Measurements from ENCODE around the gene LRIG1.

The LRIG1 gene

DNA sequence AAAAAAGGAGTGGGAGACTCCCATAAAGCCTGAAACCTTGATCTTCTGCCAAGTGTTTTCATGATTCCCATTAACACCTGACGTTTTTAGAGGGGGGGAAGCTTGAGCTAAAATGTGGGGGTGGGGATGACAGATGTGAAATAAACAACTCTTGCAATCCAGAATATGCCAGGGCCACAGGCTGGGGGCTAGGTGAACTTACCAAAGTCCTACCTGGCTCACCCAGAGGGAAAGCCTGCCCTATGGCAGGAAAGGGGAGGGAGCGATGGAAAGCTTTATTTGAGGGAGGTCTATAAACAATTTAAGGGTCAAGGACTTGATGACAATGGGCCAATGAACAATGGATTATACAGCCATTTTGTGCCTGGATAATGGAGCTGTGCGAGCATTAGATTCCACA is 108.3 kb downstream of the LRIG1 start:
- Mint-ChIP-seq H3K9me3 (peaks cover 4% of the 10 kb centered on the region), H3K4me1 (peaks cover 34% of the 10 kb centered on the region), H3K4me3 (no peak overlapping the region), H3K27ac (no peak overlapping the region), H3K27me3 (ENCODE audit: low read depth) (no peaks in the 10 kb centered on the region), H3K36me3 (ENCODE audit: low read depth) (peaks cover 74% of the 10 kb centered on the region)
- TF ChIP-seq, protein P1, sequence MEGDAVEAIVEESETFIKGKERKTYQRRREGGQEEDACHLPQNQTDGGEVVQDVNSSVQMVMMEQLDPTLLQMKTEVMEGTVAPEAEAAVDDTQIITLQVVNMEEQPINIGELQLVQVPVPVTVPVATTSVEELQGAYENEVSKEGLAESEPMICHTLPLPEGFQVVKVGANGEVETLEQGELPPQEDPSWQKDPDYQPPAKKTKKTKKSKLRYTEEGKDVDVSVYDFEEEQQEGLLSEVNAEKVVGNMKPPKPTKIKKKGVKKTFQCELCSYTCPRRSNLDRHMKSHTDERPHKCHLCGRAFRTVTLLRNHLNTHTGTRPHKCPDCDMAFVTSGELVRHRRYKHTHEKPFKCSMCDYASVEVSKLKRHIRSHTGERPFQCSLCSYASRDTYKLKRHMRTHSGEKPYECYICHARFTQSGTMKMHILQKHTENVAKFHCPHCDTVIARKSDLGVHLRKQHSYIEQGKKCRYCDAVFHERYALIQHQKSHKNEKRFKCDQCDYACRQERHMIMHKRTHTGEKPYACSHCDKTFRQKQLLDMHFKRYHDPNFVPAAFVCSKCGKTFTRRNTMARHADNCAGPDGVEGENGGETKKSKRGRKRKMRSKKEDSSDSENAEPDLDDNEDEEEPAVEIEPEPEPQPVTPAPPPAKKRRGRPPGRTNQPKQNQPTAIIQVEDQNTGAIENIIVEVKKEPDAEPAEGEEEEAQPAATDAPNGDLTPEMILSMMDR (IDR thresholded peaks at IDR 0.05; ENCODE audit: unreplicated experiment in 3 of 3) = no peak

DNA sequence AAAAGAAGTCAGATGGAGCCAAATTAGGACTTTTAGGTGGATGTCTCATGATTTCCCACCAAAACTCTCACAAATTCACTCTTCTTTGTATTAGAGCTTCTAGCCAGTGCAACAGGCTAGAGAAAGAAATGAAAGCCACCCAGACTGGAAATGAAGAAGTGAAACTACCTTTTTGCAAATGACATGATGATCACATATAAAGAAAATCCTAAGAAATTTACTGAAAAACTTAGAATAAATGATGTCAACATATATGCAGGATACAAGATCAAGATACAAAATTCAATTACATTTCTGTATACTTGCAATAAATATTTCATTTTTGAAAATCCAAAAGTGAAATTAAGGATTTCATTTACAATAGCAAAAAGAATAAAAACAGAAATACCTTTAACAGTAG is 110.8 kb downstream of the LRIG1 start:
- no peak overlapping the region for H3K4me3 Mint-ChIP-seq
- peaks cover 30% of the 10 kb centered on the region for H3K4me1 Mint-ChIP-seq
- H3K36me3 Mint-ChIP-seq (ENCODE audit: low read depth) = peaks cover 83% of the 10 kb centered on the region
- H3K27me3 Mint-ChIP-seq (ENCODE audit: low read depth) = peaks cover 3% of the 10 kb centered on the region
- no peak overlapping the region for H3K27ac Mint-ChIP-seq
- peaks cover 9% of the 10 kb centered on the region for H3K9me3 Mint-ChIP-seq
- TF ChIP-seq, protein P1 (IDR thresholded peaks at IDR 0.05; ENCODE audit: unreplicated experiment in 3 of 3) = no peak

DNA sequence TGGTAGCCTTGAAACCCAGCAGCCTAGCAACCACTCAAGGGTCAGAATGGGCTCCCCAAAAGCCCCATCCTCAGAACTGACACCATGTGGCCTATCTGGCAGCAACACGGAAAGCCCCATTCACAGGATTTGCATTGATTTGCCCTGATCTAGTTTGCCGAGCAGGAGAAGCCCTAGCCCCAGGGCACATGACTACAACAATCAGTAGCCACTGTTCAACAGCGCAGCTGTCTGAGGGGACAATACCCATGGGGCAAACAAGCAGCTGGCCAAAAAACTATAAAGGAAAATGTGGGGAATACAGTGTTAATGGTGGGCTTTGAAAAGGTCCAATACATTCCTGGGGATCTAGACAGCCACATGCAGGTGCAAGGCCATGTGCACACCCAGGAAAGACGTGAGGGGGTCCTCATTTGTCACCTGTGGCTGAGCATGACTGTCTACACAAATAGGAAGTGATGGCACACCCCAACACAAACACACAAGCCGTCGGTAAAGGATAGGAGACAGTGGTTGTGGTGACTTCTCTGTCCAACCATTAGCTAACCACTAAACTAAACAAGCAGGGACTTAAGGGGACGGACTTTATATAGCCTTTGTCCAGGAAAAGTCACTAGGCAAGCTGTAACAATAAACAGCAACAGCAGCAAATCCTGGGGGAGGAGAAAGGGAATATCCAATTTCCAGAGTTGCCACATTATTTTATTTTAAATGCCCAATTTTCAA is 113.7 kb downstream of the LRIG1 start:
- no peak overlapping the region for H3K4me3 Mint-ChIP-seq
- peaks cover 3% of the 10 kb centered on the region for H3K4me1 Mint-ChIP-seq
- peaks cover 11% of the 10 kb centered on the region for H3K9me3 Mint-ChIP-seq
- TF ChIP-seq, protein P1 (IDR thresholded peaks at IDR 0.05; ENCODE audit: unreplicated experiment in 3 of 3) = no peak
- peaks cover 3% of the 10 kb centered on the region for H3K27me3 Mint-ChIP-seq (ENCODE audit: low read depth)
- H3K36me3 Mint-ChIP-seq (ENCODE audit: low read depth) = peaks cover 88% of the 10 kb centered on the region
- peak overlapping the region in 2 of 3 experiments; percentile 11 to 58 for H3K27ac Mint-ChIP-seq

DNA sequence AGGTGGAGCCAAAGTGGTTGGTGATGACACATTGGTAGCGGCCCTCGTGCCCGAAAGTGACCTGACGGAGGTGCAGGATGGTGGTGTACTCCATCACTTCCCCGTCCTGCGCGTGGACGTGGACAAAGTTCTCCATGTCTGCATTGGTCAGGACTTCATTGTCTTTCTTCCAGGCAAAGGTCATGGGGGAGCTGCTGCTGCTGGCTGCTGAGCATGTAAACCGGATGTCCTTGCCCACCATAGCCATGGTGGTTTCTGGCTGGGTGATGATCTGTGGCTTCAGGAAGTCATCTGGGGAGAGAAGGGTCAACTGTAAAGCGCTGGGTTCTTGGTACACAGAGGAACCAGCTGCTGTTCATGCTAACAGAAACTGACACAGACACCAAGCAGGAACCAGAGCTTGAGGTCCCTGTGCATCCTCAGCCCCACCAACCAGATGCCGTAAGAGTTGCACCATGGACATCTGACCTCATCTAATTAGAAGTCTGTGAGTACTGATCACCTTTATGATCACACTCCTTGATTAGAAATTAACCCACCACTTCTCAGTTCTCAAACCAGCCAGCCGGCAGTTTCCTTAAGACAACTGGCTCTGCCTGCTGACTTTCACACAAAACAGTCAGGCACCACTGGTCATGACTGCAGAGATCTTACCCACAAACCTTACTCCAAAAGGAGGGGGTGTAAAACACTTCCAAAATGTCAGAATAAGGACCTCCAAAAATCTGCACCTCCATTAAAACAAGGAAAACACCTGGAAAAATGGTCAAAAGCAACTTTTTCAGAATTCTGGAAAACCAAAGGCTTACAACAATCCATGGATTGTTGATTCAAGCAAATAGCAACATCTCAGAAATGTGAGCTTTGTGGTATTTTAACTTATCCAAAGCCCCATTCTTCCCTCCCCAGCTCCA is 114.6 kb downstream of the LRIG1 start:
- H3K9me3 Mint-ChIP-seq = peaks cover 11% of the 10 kb centered on the region
- H3K36me3 Mint-ChIP-seq (ENCODE audit: low read depth) = peaks cover 90% of the 10 kb centered on the region
- H3K4me3 Mint-ChIP-seq = no peak overlapping the region
- TF ChIP-seq, protein P1 (IDR thresholded peaks at IDR 0.05; ENCODE audit: unreplicated experiment in 3 of 3) = no peak
- H3K27me3 Mint-ChIP-seq (ENCODE audit: low read depth) = peaks cover 3% of the 10 kb centered on the region
- H3K4me1 Mint-ChIP-seq = peaks cover 9% of the 10 kb centered on the region
- peak overlapping the region in 2 of 3 experiments; percentile 2 to 11 for H3K27ac Mint-ChIP-seq

DNA sequence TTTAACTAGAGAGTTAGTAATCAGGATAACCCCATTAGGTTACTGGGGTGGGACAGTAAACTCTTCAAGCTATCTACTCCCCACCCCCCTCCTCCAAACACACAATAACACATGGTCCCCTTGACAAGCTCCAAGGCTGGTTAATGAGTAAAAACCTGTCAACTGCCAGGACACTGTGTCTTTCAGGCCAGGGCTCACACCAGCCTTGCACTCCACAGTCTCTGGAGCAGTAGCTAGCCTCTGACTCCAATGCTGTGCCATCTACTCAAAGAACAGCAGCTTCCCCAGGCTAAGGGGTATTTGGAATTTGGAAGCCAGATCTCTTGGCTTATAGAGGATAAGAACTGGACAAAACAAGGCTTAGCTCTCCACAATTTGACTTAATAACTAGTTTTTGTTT is 115.8 kb downstream of the LRIG1 start:
- Mint-ChIP-seq H3K4me1 (peaks cover 13% of the 10 kb centered on the region), H3K27ac (no peak overlapping the region), H3K27me3 (ENCODE audit: low read depth) (peaks cover 3% of the 10 kb centered on the region), H3K36me3 (ENCODE audit: low read depth) (peaks cover 95% of the 10 kb centered on the region), H3K9me3 (peaks cover 11% of the 10 kb centered on the region), H3K4me3 (no peak overlapping the region)
- TF ChIP-seq, protein P1 (IDR thresholded peaks at IDR 0.05; ENCODE audit: unreplicated experiment in 3 of 3) = no peak

Measured in nephron (organoid).